Lower leg skin (tissue), 3 donors: Measurements from ENCODE around the gene USP35.

Experiments
- CTCF ChIP-seq, 3 donors: fragments of 450-650 bp; IDR thresholded peaks; one replicate each; pipeline ENCODE4 v1.5.1; 2016; ENCODE audit warnings: antibody characterized with exemption in 3 of 3, mild to moderate bottlenecking in 3 of 3, moderate library complexity in 2 of 3
- POLR2A ChIP-seq, 2 donors: fragments of 450-650 bp; IDR thresholded peaks; one replicate each; pipeline ENCODE4 v1.6.1; 2016 to 2017; ENCODE audit warnings: antibody characterized with exemption in 2 of 2, mild to moderate bottlenecking in 1 of 2, moderate library complexity in 1 of 2

- TF ChIP-seq POLR2A (IDR thresholded peaks at IDR 0.05) (no peak), CTCF (IDR thresholded peaks at IDR 0.05) (no peak)
Measured at GRCh38 chr11:78203184-78203583, 14.5 kb downstream of the USP35 start.
